Uterus (tissue), 2 donors: ENCODE results near the gene MS4A18.
"Not testable (repeated sequence)": the region's sequence is repeated elsewhere in the genome, so short reads cannot be mapped to it uniquely, and the experiment has no call there.

ENCODE experiments used
- POLR2A ChIP-seq, 2 donors: fragments of 450-650 bp; IDR thresholded peaks; one replicate each; pipeline ENCODE4 v1.6.1; 2016; ENCODE audit warnings: antibody characterized with exemption in 2 of 2, mild to moderate bottlenecking in 1 of 2, moderate library complexity in 1 of 2
- TF ChIP-seq, protein P1 (sequence below), 4 experiments: fragments of 200-600 bp in 2 of 4; fragments of 450-650 bp in 2 of 4; sonication (generic) in 2 of 4; IDR thresholded peaks; one replicate each; pipeline ENCODE4 v1.5.1; 2016 to 2019; ENCODE audit warnings: antibody characterized with exemption in 4 of 4, mild to moderate bottlenecking in 2 of 4, moderate library complexity in 1 of 4

DNA sequence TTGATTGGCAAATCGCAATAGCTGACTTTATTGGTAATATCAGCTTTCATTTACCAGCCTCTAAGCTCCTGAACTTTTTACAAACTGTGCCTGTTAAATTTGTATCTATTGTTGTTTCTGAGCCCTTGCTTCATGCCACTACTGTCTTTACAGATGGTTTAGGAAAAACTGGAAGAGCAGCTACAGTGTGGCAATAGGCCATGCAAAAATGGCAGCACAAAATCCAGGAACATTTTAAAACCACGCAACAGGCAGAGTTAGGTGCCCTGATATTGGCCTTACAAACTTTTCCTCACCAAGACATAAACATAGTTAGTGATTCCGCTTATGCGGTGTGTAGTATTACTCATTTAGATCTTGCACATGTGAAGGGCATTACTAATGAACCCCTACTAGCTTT is 34.2 kb downstream of the MS4A18 start:
- TF ChIP-seq, protein P1, sequence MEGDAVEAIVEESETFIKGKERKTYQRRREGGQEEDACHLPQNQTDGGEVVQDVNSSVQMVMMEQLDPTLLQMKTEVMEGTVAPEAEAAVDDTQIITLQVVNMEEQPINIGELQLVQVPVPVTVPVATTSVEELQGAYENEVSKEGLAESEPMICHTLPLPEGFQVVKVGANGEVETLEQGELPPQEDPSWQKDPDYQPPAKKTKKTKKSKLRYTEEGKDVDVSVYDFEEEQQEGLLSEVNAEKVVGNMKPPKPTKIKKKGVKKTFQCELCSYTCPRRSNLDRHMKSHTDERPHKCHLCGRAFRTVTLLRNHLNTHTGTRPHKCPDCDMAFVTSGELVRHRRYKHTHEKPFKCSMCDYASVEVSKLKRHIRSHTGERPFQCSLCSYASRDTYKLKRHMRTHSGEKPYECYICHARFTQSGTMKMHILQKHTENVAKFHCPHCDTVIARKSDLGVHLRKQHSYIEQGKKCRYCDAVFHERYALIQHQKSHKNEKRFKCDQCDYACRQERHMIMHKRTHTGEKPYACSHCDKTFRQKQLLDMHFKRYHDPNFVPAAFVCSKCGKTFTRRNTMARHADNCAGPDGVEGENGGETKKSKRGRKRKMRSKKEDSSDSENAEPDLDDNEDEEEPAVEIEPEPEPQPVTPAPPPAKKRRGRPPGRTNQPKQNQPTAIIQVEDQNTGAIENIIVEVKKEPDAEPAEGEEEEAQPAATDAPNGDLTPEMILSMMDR (IDR thresholded peaks at IDR 0.05), result not testable (repeated sequence)
- TF ChIP-seq POLR2A (IDR thresholded peaks at IDR 0.05), result not testable (repeated sequence)
